Lower lobe of right lung (tissue), 2 donors: Measurements from ENCODE around the gene FADS6. TPM values are rescaled to one million over a fixed set of nuclear protein-coding genes. Genes with fewer than 3 reads are reported as not detected.
A peak's percentile ranks its signal among the peaks of the same experiment; 100 is the strongest.

Experiments
- ATAC-seq, 2 donors: fragments of 200-7000 bp; cut with Tn5 transposase; one replicate each; pipeline ENCODE4 v1.9.1; 2020 to 2022; ENCODE audit warnings: mild to moderate bottlenecking in 2 of 2, moderate library complexity in 2 of 2
- DNase-seq: peaks from one replicate; pipeline ENCODE4 v3.0.0-alpha.2; 2020
- H3K27ac ChIP-seq: fragments of 200-600 bp; one replicate; pipeline ENCODE4 v1.8.0; 2022
- H3K27me3 ChIP-seq: fragments of 200-600 bp; one replicate; pipeline ENCODE4 v1.8.0; 2022; ENCODE audit warnings: low read depth
- H3K36me3 ChIP-seq: fragments of 200-600 bp; one replicate; pipeline ENCODE4 v1.8.0; 2022; ENCODE audit warnings: mild to moderate bottlenecking
- H3K4me1 ChIP-seq: fragments of 200-600 bp; one replicate; pipeline ENCODE4 v1.8.0; 2022
- H3K4me3 ChIP-seq: fragments of 200-600 bp; one replicate; pipeline ENCODE4 v1.8.0; 2022; ENCODE audit warnings: mild to moderate bottlenecking
- H3K9me3 ChIP-seq: fragments of 200-600 bp; one replicate; pipeline ENCODE4 v1.8.0; 2022
- intact Hi-C: fragments of 100-400 bp; cut with DNase I; formaldehyde crosslinking; loops from one replicate; pipeline ENCODE4 v1.11.0; 2022
- total RNA-seq: library from RNA; stranded (reverse); fragmentation: NEBNext Ultra II Directional; extraction: Animal tissue kit (Norgen Biotek cat#: 25700); gene quantifications from one replicate; pipeline ENCODE4 v1.2.1, GENCODE V29; 2021
- TF ChIP-seq, protein P1 (sequence below): fragments of 200-600 bp; IDR thresholded peaks from one replicate; pipeline ENCODE4 v1.8.0; 2022; ENCODE audit warnings: antibody characterized with exemption, mild to moderate bottlenecking
- donor health status: DM: no; HTN: yes; CAD: no; lungs with severe emphysema.

FADS6 gene
- total RNA-seq, 1 donor from 2014 or later: not detected

- intact Hi-C loops: no loop called here
- Histone ChIP-seq H3K27me3 (peaks cover 70% of the 10 kb centered on the region), H3K4me3 (no peak overlapping the region), H3K4me1 (peaks cover 10% of the 10 kb centered on the region), H3K36me3 (no peaks in the 10 kb centered on the region), H3K27ac (no peak overlapping the region), H3K9me3 (no peaks in the 10 kb centered on the region)
- TF ChIP-seq, protein P1, sequence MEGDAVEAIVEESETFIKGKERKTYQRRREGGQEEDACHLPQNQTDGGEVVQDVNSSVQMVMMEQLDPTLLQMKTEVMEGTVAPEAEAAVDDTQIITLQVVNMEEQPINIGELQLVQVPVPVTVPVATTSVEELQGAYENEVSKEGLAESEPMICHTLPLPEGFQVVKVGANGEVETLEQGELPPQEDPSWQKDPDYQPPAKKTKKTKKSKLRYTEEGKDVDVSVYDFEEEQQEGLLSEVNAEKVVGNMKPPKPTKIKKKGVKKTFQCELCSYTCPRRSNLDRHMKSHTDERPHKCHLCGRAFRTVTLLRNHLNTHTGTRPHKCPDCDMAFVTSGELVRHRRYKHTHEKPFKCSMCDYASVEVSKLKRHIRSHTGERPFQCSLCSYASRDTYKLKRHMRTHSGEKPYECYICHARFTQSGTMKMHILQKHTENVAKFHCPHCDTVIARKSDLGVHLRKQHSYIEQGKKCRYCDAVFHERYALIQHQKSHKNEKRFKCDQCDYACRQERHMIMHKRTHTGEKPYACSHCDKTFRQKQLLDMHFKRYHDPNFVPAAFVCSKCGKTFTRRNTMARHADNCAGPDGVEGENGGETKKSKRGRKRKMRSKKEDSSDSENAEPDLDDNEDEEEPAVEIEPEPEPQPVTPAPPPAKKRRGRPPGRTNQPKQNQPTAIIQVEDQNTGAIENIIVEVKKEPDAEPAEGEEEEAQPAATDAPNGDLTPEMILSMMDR: no peak
- no peak for ATAC-seq
- DNase-seq: no peak
Measured at GRCh38 chr17:74928786-74929185, 35.4 kb upstream of the FADS6 start.

- H3K27me3 ChIP-seq: peaks cover 76% of the 10 kb centered on the region
- H3K4me1 ChIP-seq: peaks cover 22% of the 10 kb centered on the region
- no peaks in the 10 kb centered on the region for H3K36me3 ChIP-seq
- no peaks in the 10 kb centered on the region for H3K9me3 ChIP-seq
- no peak overlapping the region for H3K27ac ChIP-seq
- TF ChIP-seq, protein P1: no peak
- DNase-seq (peak; percentile 23), ATAC-seq (no peak)
- intact Hi-C loops: no loop called here
- H3K4me3 ChIP-seq: no peak overlapping the region
Measured at GRCh38 chr17:74925242-74925641, 31.8 kb upstream of the FADS6 start.

DNA sequence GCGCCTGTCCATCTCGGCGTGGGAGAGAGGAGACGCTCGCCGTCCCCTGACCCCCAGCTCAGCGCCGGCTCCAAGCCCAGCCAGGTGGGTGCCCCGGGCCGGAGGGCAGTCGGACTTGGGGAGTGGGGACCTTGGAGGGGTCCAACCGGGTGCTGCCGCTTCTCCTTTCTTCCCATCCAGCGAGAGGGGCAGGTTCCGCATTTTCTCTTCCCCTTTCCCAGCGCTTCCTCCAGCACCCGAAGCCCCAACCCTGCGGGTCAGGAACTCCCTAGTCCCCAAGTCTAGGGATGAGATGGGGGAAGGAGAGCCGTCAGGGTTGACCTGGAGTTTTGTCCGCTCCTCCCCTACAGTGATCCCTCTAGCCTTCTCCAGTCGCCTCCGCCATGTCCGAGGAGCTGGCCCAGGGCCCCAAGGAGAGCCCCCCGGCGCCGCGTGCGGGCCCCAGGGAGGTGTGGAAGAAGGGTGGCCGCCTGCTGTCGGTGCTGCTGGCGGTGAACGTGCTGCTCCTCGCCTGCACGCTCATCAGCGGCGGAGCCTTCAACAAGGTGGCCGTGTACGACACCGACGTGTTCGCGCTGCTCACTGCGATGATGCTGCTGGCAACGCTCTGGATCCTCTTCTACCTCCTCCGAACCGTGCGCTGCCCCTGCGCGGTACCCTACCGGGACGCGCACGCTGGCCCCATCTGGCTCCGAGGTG, 31.0 kb upstream of the FADS6 start, which contains the start of gene OTOP2:
OTOP2 (plus strand) TSS at position 24 of the 699 bp plus-strand sequence; CDS start at position 384, 360 bp downstream.
- TF ChIP-seq, protein P1: no peak
- intact Hi-C loops: no loop called here
- Histone ChIP-seq H3K4me3 (peak within 1 kb of the TSS; percentile 47), H3K27me3 (peaks cover 83% of the 10 kb centered on the region), H3K36me3 (no peaks in the 10 kb centered on the region), H3K27ac (no peak within 1 kb of the TSS), H3K9me3 (no peaks in the 10 kb centered on the region), H3K4me1 (peaks cover 22% of the 10 kb centered on the region)
- peak; percentile 73 for DNase-seq
- ATAC-seq: peak; percentile 45

- H3K36me3 ChIP-seq: no peaks in the 10 kb centered on the region
- intact Hi-C loops: no loop called here
- TF ChIP-seq, protein P1: peak; percentile 89
- DNase-seq (peak; percentile 85), ATAC-seq (peak; percentile 84 to 88)
- no peak overlapping the region for H3K27ac ChIP-seq
- peaks cover 85% of the 10 kb centered on the region for H3K27me3 ChIP-seq
- peaks cover 22% of the 10 kb centered on the region for H3K4me1 ChIP-seq
- H3K4me3 ChIP-seq: peak overlapping the region; percentile 47
- no peaks in the 10 kb centered on the region for H3K9me3 ChIP-seq
Measured at GRCh38 chr17:74923538-74924249, 30.3 kb upstream of the FADS6 start.

GRCh38 chr17:74922694-74923537, 29.5 kb upstream of the FADS6 start, which contains the start of gene USH1G:
Gene USH1G, minus strand, starts transcription at chr17:74923255. Its CDS starts 182 bp downstream, at chr17:74923073.
- peaks cover 22% of the 10 kb centered on the region for H3K4me1 ChIP-seq
- H3K27me3 ChIP-seq: peaks cover 82% of the 10 kb centered on the region
- no peak within 1 kb of the TSS for H3K27ac ChIP-seq
- no peak for DNase-seq
- TF ChIP-seq, protein P1: no peak
- no peaks in the 10 kb centered on the region for H3K9me3 ChIP-seq
- no peaks in the 10 kb centered on the region for H3K36me3 ChIP-seq
- intact Hi-C loops: no loop called here
- peak within 1 kb of the TSS; percentile 47 for H3K4me3 ChIP-seq
- peak; percentile 17 to 36 for ATAC-seq
